ENCODE measurements around the gene YKT6. TPM values are rescaled to one million over a fixed set of nuclear protein-coding genes. Genes with fewer than 3 reads are reported as not detected.
A peak's percentile ranks its signal among the peaks of the same experiment; 100 is the strongest.

Gene YKT6
- total RNA-seq, 2 donors from 2014 or later = 43.9 to 44.9 TPM

GRCh38 chr7:44216521-44217222, 15.9 kb downstream of the YKT6 start:
- Histone ChIP-seq H3K36me3 (peaks cover 19% of the 10 kb centered on the region), H3K4me1 (no peaks in the 10 kb centered on the region), H3K9me3 (no peaks in the 10 kb centered on the region), H3K27me3 (no peaks in the 10 kb centered on the region), H3K4me3 (no peak overlapping the region), H3K27ac (no peak overlapping the region)
- DNase-seq (ENCODE audit: low spot score) = no peak
- no peak for TF ChIP-seq CTCF (IDR thresholded peaks at IDR 0.05)

- no peak for DNase-seq (ENCODE audit: low spot score)
- no peak for TF ChIP-seq CTCF (IDR thresholded peaks at IDR 0.05)
- Histone ChIP-seq H3K4me1 (no peaks in the 10 kb centered on the region), H3K27ac (no peak overlapping the region), H3K9me3 (no peaks in the 10 kb centered on the region), H3K27me3 (no peaks in the 10 kb centered on the region), H3K4me3 (no peak overlapping the region), H3K36me3 (peaks cover 13% of the 10 kb centered on the region)
Observed at GRCh38 chr7:44217223-44217714, 16.5 kb downstream of the YKT6 start.

GRCh38 chr7:44217852-44218402, 17.1 kb downstream of the YKT6 start:
- Histone ChIP-seq H3K27ac (no peak overlapping the region), H3K4me3 (no peak overlapping the region), H3K36me3 (peaks cover 7% of the 10 kb centered on the region), H3K9me3 (no peaks in the 10 kb centered on the region), H3K4me1 (no peaks in the 10 kb centered on the region), H3K27me3 (no peaks in the 10 kb centered on the region)
- no peak for DNase-seq (ENCODE audit: low spot score)
- TF ChIP-seq CTCF (IDR thresholded peaks at IDR 0.05) = no peak

GRCh38 chr7:44218418-44219201, 17.8 kb downstream of the YKT6 start:
- Histone ChIP-seq H3K27ac (no peak overlapping the region), H3K27me3 (no peaks in the 10 kb centered on the region), H3K36me3 (peaks cover 3% of the 10 kb centered on the region), H3K4me3 (no peak overlapping the region), H3K4me1 (no peaks in the 10 kb centered on the region), H3K9me3 (no peaks in the 10 kb centered on the region)
- no peak for DNase-seq (ENCODE audit: low spot score)
- TF ChIP-seq CTCF (IDR thresholded peaks at IDR 0.05) = peak in 1 of 2 donors; percentile 23

- DNase-seq (ENCODE audit: low spot score) = no peak
- TF ChIP-seq CTCF (IDR thresholded peaks at IDR 0.05) = no peak
- H3K36me3 ChIP-seq = peaks cover 3% of the 10 kb centered on the region
- H3K4me1 ChIP-seq = no peaks in the 10 kb centered on the region
- H3K27me3 ChIP-seq = no peaks in the 10 kb centered on the region
- no peak overlapping the region for H3K4me3 ChIP-seq
- H3K9me3 ChIP-seq = no peaks in the 10 kb centered on the region
- no peak overlapping the region for H3K27ac ChIP-seq
Observed at GRCh38 chr7:44219371-44220045, 18.7 kb downstream of the YKT6 start.
